Measurements from ENCODE around the gene CNTNAP2.

CNTNAP2 gene

GRCh38 chr7:147833970-147834369 is 1717.4 kb downstream of the CNTNAP2 start:
- no peak for DNase-seq (ENCODE audit: extremely low spot score)
- CTCF ChIA-PET, result no interaction called here
- TF ChIP-seq FOXA1 (IDR thresholded peaks at IDR 0.05) (no peak), LEF1 (IDR thresholded peaks at IDR 0.05; ENCODE audit: borderline replicate concordance) (no peak), ELF4 (IDR thresholded peaks at IDR 0.05) (no peak), FOXM1 (IDR thresholded peaks at IDR 0.05; ENCODE audit: borderline replicate concordance) (no peak), L3MBTL2 (conservative IDR thresholded peaks at IDR 0.05) (no peak), ZNF384 (IDR thresholded peaks at IDR 0.05) (no peak), SP1 (IDR thresholded peaks at IDR 0.05) (no peak), NFRKB (IDR thresholded peaks at IDR 0.05) (no peak), PKNOX1 (IDR thresholded peaks at IDR 0.05) (no peak), FOXK2 (IDR thresholded peaks at IDR 0.05) (no peak)
- POLR2A ChIA-PET, result no interaction called here

- no peak for DNase-seq (ENCODE audit: extremely low spot score)
- POLR2A ChIA-PET, result no interaction called here
- CTCF ChIA-PET, result no interaction called here
- TF ChIP-seq PKNOX1 (IDR thresholded peaks at IDR 0.05), result no peak
- TF ChIP-seq L3MBTL2 (conservative IDR thresholded peaks at IDR 0.05), result no peak
- no peak for TF ChIP-seq NFRKB (IDR thresholded peaks at IDR 0.05)
- no peak for TF ChIP-seq ARNT (IDR thresholded peaks at IDR 0.05)
- no peak for TF ChIP-seq FOXA1 (IDR thresholded peaks at IDR 0.05)
Measured at GRCh38 chr7:147852833-147853232, 1736.2 kb downstream of the CNTNAP2 start.

GRCh38 chr7:147857152-147858140 is 1740.8 kb downstream of the CNTNAP2 start:
- DNase-seq (ENCODE audit: extremely low spot score), result no peak
- CTCF ChIA-PET, result no interaction called here
- POLR2A ChIA-PET, result no interaction called here
- TF ChIP-seq SUZ12 (IDR thresholded peaks at IDR 0.05) (no peak), ZNF384 (IDR thresholded peaks at IDR 0.05) (no peak), SP1 (IDR thresholded peaks at IDR 0.05) (no peak), CTBP1 (IDR thresholded peaks at IDR 0.05; ENCODE audit: borderline replicate concordance) (no peak), BHLHE40 (IDR thresholded peaks at IDR 0.05; ENCODE audit: borderline replicate concordance) (no peak), FOXM1 (IDR thresholded peaks at IDR 0.05; ENCODE audit: borderline replicate concordance) (no peak)

GRCh38 chr7:147858421-147858820 is 1741.8 kb downstream of the CNTNAP2 start:
- POLR2A ChIA-PET, result no interaction called here
- no peak for DNase-seq (ENCODE audit: extremely low spot score)
- CTCF ChIA-PET, result no interaction called here
- no peak for TF ChIP-seq PKNOX1 (IDR thresholded peaks at IDR 0.05)
- TF ChIP-seq FOXK2 (IDR thresholded peaks at IDR 0.05), result no peak
- TF ChIP-seq ELF4 (IDR thresholded peaks at IDR 0.05), result no peak
- no peak for TF ChIP-seq TARDBP (IDR thresholded peaks at IDR 0.05)
- no peak for TF ChIP-seq ARNT (IDR thresholded peaks at IDR 0.05)
- no peak for TF ChIP-seq FOXA1 (IDR thresholded peaks at IDR 0.05)
- no peak for TF ChIP-seq SP1 (IDR thresholded peaks at IDR 0.05)
- no peak for TF ChIP-seq ZNF384 (IDR thresholded peaks at IDR 0.05)
- no peak for TF ChIP-seq BHLHE40 (IDR thresholded peaks at IDR 0.05; ENCODE audit: borderline replicate concordance)
- no peak for TF ChIP-seq FOXM1 (IDR thresholded peaks at IDR 0.05; ENCODE audit: borderline replicate concordance)
- TF ChIP-seq CTBP1 (IDR thresholded peaks at IDR 0.05; ENCODE audit: borderline replicate concordance), result no peak
- no peak for TF ChIP-seq L3MBTL2 (conservative IDR thresholded peaks at IDR 0.05)
- TF ChIP-seq SUZ12 (IDR thresholded peaks at IDR 0.05), result no peak
- TF ChIP-seq HDGF (IDR thresholded peaks at IDR 0.05; ENCODE audit: borderline replicate concordance), result no peak
- TF ChIP-seq LEF1 (IDR thresholded peaks at IDR 0.05; ENCODE audit: borderline replicate concordance), result no peak
- no peak for TF ChIP-seq NFRKB (IDR thresholded peaks at IDR 0.05)

GRCh38 chr7:147859033-147859432 is 1742.4 kb downstream of the CNTNAP2 start:
- no peak for DNase-seq (ENCODE audit: extremely low spot score)
- CTCF ChIA-PET, result no interaction called here
- POLR2A ChIA-PET, result no interaction called here
- TF ChIP-seq SP1 (IDR thresholded peaks at IDR 0.05), result no peak
- no peak for TF ChIP-seq FOXA1 (IDR thresholded peaks at IDR 0.05)
- TF ChIP-seq NFRKB (IDR thresholded peaks at IDR 0.05), result no peak
- TF ChIP-seq ZNF384 (IDR thresholded peaks at IDR 0.05), result no peak
- TF ChIP-seq BHLHE40 (IDR thresholded peaks at IDR 0.05; ENCODE audit: borderline replicate concordance), result no peak
- TF ChIP-seq LEF1 (IDR thresholded peaks at IDR 0.05; ENCODE audit: borderline replicate concordance), result no peak
- TF ChIP-seq SUZ12 (IDR thresholded peaks at IDR 0.05), result no peak
- no peak for TF ChIP-seq ELF4 (IDR thresholded peaks at IDR 0.05)
- no peak for TF ChIP-seq HDGF (IDR thresholded peaks at IDR 0.05; ENCODE audit: borderline replicate concordance)
- no peak for TF ChIP-seq CTBP1 (IDR thresholded peaks at IDR 0.05; ENCODE audit: borderline replicate concordance)
- no peak for TF ChIP-seq PKNOX1 (IDR thresholded peaks at IDR 0.05)

GRCh38 chr7:147859486-147859885 is 1742.9 kb downstream of the CNTNAP2 start:
- TF ChIP-seq TARDBP (IDR thresholded peaks at IDR 0.05) (no peak), FOXA1 (IDR thresholded peaks at IDR 0.05) (no peak), BHLHE40 (IDR thresholded peaks at IDR 0.05; ENCODE audit: borderline replicate concordance) (no peak)
- no peak for DNase-seq (ENCODE audit: extremely low spot score)
- ChIA-PET POLR2A (no interaction called here), CTCF (no interaction called here)
